ENCODE data around the gene RBKS. TPM values are rescaled to one million over a fixed set of nuclear protein-coding genes. Genes with fewer than 3 reads are reported as not detected.
A peak's percentile ranks its signal among the peaks of the same experiment; 100 is the strongest.

Gene RBKS
- total and polyA plus RNA-seq, 12 donors, result 0.88 to 9.1 (median 5.0) TPM

DNA sequence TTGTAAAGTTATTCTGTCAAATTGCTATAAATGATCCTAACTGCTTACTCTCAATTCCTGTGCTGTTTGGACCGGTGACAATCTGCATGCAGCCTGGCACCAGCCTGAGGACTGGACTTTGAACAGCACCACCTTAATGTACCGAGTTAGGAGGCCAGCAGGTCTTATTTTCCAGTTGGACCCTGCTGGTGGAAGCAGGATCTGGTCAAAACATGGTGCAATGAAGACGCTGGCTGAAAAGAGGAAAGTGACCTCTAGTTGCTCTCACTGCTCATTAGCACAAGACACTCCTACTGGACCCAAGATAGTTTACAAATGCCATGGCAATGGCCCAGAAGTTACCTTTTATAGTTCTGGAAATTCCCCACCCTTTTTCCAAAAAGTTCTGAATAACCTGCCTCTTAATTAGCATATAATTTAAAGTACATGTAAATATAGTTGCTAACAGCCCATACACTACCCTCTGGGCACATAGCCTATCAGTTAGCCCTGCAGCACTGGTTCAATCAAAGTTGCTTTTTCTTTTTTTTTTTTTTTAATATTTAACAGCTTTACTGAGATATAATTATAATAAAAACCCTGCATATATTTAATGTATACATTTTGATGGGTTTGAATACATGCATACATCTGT is 35.8 kb downstream of the RBKS start:
- TF ChIP-seq, protein P1, sequence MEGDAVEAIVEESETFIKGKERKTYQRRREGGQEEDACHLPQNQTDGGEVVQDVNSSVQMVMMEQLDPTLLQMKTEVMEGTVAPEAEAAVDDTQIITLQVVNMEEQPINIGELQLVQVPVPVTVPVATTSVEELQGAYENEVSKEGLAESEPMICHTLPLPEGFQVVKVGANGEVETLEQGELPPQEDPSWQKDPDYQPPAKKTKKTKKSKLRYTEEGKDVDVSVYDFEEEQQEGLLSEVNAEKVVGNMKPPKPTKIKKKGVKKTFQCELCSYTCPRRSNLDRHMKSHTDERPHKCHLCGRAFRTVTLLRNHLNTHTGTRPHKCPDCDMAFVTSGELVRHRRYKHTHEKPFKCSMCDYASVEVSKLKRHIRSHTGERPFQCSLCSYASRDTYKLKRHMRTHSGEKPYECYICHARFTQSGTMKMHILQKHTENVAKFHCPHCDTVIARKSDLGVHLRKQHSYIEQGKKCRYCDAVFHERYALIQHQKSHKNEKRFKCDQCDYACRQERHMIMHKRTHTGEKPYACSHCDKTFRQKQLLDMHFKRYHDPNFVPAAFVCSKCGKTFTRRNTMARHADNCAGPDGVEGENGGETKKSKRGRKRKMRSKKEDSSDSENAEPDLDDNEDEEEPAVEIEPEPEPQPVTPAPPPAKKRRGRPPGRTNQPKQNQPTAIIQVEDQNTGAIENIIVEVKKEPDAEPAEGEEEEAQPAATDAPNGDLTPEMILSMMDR (IDR thresholded peaks at IDR 0.05), result no peak
- ATAC-seq, result peak in 1 of 8 donors; percentile 35
- Histone ChIP-seq H3K27me3 (no peaks in the 10 kb centered on the region), H3K4me1 (peaks cover 0 to 12% (median 0%) of the 10 kb centered on the region in 9 donors), H3K9me3 (peaks cover 0 to 13% (median 0%) of the 10 kb centered on the region in 11 donors), H3K36me3 (peaks cover 0 to 9% (median 0%) of the 10 kb centered on the region in 9 donors), H3K27ac (no peak overlapping the region), H3K4me3 (no peak overlapping the region)
- intact Hi-C loops (cut with DNase I), result no loop called here
- DNase-seq, result no peak
- WGBS, 2 donors, result 81 to 82% methylated on average over 3 of the region's 3 CpGs

DNA sequence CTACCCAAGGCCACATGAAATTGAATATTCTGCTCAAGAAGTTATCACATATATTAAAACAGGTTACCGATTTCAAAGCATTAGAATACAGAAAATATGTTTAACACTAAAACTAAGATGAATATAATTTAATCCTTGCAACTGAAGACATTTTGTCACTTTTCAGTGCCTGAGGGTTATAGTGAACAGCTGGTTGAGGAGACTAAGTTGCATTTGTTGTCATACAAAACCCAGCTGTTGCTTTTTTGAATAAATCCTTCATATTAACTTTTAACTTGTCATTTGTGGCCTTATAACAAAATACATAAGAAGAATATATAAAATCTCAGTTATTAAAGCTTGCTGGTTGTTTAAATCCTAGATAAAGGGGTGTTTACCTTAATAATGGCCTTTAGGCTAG is 37.5 kb downstream of the RBKS start:
- Histone ChIP-seq H3K36me3 (peaks cover 0 to 3% (median 0%) of the 10 kb centered on the region in 9 donors), H3K27me3 (no peaks in the 10 kb centered on the region), H3K9me3 (peaks cover 0 to 6% (median 0%) of the 10 kb centered on the region in 11 donors), H3K4me1 (peaks cover 0 to 12% (median 0%) of the 10 kb centered on the region in 9 donors), H3K27ac (no peak overlapping the region), H3K4me3 (no peak overlapping the region)
- intact Hi-C loops (cut with DNase I), result no loop called here
- no peak for DNase-seq
- TF ChIP-seq, protein P1 (IDR thresholded peaks at IDR 0.05), result no peak
- 95 to 96% methylated on average over 1 of the region's 1 CpG for WGBS, 2 donors
- ATAC-seq, result no peak

DNA sequence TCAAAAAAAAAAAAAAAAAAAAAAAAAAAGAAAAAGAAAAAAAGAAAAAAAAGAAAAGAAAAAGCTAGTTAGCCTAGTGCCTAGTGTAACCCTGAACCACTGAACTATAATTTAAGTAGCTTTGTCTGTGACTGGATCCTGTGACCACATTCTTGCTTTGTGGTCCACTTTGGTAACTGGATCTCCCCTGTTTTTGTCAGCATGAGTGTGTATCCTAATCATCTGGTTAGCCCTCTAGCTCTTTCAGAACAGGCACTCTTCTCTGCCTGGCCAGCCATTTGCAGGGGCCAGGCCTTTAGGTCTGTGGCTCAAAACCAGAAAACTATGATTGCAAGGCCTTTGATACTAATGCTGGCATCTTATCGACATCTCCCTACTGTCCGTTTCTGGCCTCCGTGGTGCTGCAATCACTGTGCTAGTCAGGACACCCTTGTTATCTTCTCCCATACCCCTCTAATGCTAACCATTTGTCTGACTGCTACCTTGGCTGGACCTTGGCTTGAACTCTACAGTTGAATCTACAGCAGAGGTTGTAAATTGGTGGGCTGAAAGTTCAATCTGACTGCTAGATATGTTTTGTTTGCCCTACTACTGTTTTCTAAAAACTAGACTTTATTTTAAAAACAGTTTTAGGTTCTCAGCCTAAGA is 40.5 kb downstream of the RBKS start:
- Histone ChIP-seq H3K27me3 (no peaks in the 10 kb centered on the region), H3K9me3 (no peaks in the 10 kb centered on the region), H3K36me3 (no peaks in the 10 kb centered on the region), H3K4me3 (no peak overlapping the region), H3K27ac (no peak overlapping the region), H3K4me1 (peaks cover 0 to 8% (median 4%) of the 10 kb centered on the region in 9 donors)
- intact Hi-C loops (cut with DNase I), result no loop called here
- WGBS, 2 donors, result 90 to 92% methylated on average over 3 of the region's 3 CpGs
- DNase-seq (no peak), ATAC-seq (no peak)
- TF ChIP-seq, protein P1 (IDR thresholded peaks at IDR 0.05), result no peak

DNA sequence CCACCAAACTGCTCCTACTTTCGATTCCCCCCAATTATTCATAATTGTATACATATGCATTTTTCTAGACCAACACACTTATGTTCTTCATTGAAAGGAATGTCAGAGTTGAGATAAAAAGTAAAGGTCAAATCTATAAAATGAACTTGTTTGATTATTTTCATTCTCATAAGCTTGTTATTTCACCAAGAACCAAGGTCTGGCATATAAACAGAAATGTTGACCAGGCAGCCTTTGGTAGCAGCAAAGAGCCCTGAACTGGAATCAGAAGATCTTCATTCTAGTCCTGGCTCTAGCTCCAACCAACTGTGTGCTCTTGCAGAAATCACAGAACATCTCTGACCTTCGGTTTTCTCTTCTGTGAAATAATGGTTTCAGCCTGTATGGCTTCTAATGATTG is 42.9 kb downstream of the RBKS start:
- no peak for DNase-seq
- 91 to 97% methylated on average over 2 of the region's 2 CpGs for WGBS, 2 donors

More for the DNA sequence above, 42.9 kb downstream of the RBKS start:
- TF ChIP-seq, protein P1 (IDR thresholded peaks at IDR 0.05), result no peak
- Histone ChIP-seq H3K27ac (no peak overlapping the region), H3K36me3 (no peaks in the 10 kb centered on the region), H3K9me3 (no peaks in the 10 kb centered on the region), H3K4me1 (peaks cover 0 to 16% (median 0%) of the 10 kb centered on the region in 9 donors), H3K4me3 (no peak overlapping the region), H3K27me3 (no peaks in the 10 kb centered on the region)
- intact Hi-C loops (cut with DNase I), result no loop called here
- ATAC-seq, result no peak

Data from heart right ventricle (tissue), 16 donors.